GM18907 (cell line): ENCODE measurements around the gene SMIM27.

Source experiments
- ATAC-seq: cut with Tn5 transposase; IDR thresholded peaks from one replicate; pipeline ENCODE4 v1.9.1; 2021; ENCODE audit warnings: mild to moderate bottlenecking, moderate library complexity; ENCODE audit not compliant: unreplicated experiment

SMIM27 gene

DNA sequence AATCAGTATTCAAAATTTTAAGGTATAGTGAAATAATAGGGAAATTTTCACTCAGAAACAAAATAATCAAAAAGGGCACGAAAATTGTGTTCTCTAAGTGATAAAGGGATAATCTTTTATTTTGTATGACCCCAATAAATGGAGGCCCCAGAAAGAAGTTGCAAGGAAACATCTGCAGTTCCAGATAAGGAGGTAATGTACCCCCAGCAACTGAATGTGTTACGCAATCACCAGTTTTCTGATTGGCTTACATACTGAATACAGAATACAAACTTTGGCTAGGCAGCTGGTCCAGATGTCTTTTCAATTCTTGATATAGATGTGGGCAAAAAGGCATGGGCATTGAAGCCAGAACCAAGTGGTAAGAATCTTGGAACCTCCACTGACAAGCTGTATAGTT lies 2.0 kb downstream of the SMIM27 start:
- ATAC-seq, result no peak

DNA sequence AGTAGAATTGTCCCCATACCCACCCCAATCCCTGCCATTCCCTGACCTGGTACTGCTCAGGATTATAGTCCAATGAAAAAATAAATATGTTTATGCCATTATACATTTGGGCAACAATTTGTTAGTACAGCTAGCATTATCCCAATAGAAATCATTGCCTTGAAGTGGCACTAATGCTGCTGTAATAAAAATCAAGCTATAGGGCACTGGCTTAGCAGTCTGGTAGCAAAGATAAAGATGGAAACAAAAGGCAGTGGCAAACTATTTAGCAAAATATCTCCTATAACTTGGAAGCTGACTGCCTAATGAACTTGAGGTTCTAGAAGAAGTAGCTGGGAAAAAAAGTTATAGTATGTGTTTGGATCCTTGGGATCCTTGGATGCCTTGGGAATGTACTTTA lies 2.5 kb downstream of the SMIM27 start:
- ATAC-seq, result no peak

DNA sequence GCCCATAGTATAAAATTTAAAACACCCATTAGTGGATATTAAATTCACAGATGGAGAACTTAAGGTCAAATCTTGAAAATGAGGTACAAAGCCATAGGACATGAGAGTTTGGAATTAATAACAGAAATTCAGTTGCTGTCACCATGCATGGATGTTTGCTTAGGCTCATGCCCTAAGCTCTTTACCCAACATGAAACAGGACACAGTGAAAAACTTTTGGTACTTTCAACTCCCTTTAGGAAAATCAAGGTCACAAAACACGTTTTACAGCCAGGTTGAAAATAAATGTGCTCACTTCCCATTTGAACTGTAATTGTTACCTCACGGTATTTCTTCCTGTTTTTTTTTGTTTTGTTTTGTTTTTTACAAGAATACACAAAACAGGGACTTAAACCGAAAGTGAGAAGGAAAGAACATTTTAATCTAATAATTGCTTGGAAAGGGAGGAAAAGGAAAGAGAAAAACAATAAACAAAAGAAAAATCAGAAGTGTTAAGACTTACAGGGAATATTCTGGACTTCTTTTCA lies 6.3 kb downstream of the SMIM27 start:
- no peak for ATAC-seq

DNA sequence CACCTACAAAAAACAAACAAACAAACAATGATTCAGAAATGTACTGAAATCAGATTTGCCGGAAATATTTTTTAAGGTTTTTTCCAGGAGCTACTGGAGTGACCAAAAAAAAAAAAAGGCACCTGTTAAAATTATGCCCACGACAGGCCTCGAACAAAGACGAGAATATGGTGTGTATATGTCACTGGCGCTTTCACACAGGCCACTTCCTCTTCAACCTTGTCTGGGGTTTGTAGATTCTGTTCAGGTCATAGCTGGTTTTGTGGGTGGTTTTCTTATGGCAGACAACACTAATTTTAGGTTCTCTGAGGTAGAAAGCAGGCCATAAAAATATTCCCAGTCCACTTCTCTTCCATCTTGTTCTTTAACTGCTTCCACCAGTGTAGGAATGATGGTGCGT lies 13.8 kb downstream of the SMIM27 start:
- no peak for ATAC-seq

DNA sequence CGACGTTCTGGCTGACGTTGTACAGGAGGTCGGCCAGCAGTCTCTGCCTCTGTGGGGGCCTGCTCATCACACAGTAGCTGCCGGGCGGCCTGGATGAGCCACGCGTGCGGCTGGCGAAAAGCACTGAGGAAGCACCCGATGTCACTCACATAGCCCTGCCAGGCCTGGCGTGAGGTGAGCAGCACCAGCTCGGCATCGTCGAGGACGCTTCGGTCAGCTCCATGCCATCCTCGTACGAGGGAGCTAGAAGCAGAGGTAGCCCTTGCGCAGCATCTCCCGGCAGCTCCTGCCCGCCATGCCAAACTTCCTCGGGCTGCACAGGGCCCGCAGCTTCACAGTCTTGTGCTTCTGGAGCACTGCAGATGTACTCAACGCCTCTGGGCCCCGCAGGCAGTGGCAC lies 14.6 kb downstream of the SMIM27 start:
- ATAC-seq, result no peak

DNA sequence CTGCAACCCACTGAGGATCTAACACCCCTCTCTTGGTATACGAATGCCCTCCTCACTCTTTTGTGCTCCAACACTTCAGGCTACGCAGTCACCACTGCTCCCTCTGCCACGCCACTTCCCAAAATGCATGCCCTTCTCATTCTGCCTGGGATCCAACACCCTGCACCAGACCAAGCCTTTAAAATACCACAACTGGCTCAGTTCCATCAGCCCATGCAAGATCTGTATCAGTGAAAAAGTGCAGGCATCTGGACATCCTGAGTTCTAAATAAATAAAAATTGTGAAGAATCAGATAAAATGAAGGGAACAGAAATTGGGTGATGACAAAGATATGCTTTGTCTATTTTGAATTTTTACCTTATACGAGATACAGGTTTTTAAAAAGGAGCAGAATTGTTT lies 18.1 kb downstream of the SMIM27 start:
- no peak for ATAC-seq

DNA sequence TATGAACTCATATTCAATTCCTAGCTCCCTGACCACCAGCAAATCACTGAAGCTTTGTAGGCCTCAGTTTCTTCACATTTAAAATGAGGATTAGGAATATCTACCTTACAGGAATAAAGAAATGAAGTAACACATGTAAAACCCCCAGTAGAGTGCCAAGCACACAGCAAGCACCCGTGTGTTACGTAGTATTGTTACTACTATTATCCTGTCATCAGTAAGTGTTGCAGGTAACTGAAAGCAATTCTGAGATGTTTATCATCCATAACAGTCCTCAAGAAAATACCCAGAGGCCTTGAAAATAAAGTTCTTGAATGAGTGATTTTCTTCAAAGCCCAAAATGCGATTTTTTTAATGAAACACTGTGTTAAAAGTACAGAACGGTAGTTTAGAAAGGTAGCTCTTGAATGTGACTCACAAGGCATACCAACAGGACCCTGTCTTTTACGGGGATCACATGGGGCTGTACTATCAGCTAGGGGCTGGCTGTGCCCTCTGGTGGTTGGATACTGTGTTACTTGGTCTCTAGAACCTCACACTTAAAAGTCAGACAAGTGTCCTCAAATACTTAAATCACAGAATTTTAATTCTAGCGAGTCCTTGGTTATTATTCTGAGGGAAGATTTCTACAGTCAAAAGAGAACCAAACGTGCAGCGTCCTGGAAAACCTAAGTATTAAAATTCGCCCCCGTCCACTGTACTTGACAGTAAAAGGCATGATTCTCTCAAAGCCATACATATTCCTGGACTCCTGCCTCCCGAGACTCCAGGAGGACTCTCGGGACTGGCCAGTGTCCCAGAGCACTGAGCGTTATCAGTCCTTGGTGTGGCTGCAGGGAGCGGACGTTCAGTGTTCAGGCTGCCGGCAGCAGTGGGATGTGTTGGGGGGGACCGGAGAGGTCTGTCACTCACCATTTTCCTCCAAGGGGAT lies 20.1 kb downstream of the SMIM27 start:
- peak; percentile 93 for ATAC-seq

DNA sequence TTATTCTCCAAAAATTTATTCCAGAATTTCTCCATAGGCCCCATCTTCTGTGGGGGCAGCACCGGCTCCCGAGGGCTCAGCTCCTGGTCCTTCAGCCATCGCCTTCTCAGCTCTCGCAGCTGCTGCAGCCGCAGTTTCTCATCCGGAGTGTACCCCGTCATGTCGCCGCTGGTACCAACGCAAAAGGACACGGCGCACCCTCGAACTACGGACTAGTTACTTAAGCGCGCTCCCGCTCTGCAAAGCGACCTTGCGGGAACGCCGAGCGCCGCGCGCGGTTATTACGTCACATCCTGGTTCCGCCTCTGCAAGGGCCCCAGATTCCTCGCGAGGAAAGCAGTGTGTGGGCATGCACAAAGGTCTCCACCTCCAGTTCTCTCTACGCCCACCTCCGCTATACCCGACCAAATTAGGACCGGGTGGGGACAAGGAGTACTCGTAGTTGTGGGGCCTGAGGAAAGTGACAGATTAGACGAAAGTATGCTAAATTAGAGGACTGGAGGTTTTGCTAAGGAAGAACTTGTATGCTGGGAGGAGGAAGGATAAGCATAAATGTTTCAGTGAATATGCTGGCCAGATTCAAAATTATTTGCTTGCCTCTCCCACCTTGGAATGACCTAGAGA lies 20.9 kb downstream of the SMIM27 start, which contains the start of gene NDUFB6:
Gene NDUFB6 (minus strand): TSS at position 260 of the 624 bp plus-strand sequence. CDS start 99 bp downstream, at position 161.
- ATAC-seq, result peak; percentile 91

DNA sequence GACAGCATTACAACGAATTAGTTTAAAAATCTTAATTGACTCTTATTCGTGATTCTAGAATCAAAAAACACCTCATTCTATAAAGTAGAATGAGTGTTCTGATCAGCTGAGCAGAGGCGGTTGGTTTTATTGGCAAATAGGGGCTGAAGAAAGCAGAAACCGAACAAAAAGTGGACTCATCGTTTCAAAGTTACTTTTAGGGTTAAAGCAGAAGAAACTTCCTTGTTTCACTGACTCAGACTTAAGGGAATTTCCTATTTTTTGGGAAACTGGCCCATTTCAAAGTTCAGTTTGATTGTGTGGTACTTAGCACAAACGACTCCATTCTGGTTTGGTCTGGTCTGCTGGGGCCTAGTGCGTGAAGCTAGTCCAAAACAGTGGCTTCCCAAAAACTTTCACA lies 21.7 kb downstream of the SMIM27 start:
- no peak for ATAC-seq

DNA sequence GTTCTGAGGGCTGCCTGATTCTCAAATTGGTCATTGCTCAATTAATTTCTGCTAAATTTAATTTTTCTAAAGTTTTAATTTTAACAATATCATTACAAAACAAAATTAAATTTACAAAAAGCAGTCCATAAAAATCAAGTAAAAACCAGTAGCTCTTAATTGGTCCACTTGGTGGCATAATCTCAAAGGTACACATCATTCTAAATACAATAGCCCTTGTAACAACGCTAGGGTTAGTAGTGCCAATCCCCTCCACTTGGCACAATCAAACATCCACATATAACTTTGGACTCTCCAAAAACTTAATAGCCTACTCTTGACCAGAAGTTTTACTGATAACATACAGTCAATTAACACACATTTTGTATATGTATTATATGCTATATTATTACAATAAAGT lies 22.7 kb downstream of the SMIM27 start:
- ATAC-seq, result no peak

DNA sequence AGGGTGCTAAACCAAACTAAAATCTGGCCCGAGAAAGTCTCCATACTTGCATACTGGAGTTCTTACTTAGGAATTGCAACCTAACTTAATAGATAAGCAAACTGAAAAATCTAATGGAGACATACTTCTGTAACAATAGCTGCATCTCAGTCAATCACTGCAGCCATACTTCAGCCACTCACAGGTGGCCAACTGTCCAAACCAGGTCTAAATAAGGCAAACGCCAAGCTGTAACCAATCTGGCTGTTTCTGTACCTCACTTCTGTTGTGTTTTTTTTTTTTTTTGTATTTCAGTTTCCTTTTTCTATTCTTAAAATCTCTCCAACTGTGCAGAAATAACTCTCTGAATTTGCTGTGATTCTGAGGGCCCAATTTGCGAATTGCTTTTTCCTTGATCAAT lies 25.2 kb downstream of the SMIM27 start:
- ATAC-seq, result no peak

DNA sequence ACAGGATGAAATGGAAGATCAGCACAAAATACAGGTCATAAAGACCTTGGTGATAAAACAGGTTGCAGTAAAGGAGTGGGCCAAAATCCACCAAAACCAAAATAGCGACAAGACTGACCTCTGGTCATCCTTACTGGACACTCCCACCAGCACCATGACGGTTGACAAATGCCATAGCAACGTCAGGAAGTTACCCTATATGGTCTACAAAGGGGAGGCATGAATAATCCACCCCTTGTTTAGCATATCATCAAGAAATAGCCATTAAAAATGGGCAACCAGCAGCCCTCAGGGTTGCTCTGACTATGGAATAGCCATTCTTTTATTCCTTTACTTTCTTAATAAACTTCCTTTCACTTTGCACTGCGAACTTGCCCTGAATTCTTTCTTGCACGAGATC lies 26.8 kb downstream of the SMIM27 start:
- ATAC-seq, result no peak

DNA sequence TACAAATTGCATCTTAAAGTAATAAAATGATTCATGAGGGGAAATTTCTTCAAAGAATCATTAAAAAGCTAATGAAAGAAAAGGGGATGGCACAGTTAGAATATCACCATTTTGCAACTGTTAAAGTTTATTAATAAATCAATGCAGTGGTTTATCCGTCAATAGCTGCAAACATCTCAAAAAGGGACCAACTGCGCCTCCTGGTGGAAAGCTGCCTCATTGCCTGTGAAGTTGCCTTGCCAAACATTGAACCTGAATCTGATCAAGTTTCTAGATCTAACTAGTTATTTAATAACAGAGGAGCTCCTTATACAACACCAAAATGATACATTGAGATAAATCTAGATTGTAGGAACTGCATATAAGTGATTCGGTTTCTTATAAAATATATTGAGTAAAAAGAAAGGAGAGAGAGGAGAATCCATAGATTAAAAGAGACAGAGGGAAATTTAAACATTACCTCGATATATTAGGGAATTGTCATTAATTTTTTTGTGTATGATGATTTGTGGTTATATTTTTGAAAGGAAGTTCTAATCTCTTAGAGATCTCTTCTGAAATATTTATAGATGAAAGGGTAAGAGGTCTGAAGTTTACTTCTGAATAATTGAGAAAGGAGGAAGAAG lies 27.7 kb downstream of the SMIM27 start:
- ATAC-seq, result peak; percentile 64

DNA sequence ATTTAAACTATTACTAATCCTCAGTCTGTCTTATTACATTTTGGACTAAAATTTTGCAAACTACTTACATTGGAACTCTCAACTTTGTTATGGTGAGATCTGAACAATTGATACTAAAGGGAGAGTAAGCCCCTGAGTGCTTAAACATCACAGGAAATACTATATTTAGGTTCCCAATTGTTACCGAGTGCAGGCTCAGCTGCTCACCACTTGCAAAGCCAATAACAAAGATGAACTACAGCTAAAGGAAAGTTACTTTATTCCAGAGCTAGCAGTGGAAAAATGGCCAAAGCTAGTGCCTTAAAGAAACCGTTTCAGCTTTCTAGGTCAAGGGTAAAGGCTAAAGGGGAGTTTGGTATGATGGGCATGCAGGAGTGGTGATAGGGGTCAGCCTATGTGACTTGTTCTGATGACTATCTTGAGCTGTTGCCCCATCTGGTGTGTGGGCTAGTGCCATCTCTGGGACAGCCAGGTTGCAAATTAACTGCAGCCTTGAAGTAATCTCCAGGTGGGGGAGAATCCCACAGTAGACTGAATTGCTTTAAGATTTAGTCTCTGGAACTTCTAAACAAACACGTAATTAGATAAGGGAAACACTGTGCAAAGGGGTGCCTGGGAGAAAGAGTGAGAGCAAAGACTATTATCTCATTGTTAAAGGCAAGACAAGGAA lies 28.6 kb downstream of the SMIM27 start:
- no peak for ATAC-seq

DNA sequence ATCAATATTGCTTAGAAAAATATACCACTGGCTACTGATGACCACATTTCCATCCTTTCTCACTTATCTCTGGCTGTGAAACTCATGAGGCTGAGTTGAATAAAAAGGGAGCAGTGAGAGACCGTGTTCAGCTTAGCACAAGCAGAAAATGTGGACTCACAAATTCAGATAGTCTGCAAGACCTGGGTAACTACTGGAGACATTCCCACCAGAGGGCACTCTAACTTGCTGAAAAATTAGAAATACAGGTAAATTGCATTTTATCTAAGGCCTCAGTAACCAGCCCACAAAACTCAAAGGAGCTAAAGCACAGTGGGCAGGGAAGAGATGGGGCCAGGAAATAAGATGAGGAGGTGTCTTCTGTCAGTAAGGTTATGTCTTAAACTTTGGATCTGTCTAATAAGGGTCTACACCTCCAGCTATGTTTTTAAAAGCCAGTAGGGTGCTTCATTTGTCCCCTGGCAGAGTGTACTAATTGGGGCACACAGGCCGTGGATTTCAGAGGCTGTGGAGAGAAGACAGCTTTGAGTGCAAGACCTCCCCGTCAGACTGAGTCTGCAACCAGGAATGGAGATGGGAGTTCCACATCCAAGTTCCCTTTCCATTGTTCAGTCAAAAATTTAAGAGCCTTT lies 29.5 kb downstream of the SMIM27 start:
- no peak for ATAC-seq

DNA sequence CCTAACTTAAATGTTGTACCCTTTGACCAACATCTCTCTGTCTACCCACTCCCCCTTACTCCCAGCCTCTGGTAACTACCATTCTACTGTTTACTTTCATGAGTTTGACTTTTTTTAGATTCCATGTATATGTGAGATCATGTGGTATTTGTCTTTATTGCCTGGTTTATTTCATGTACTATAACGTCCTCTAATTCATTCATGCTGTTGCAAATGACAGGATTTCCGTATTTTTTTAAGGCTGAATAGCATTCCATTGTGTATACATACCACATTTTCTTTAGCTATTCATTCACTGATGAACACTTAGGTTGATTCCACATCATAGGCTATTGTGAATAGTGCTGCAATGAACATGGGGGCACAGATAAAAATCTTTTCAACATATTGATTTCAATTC lies 32.7 kb downstream of the SMIM27 start:
- ATAC-seq, result no peak

DNA sequence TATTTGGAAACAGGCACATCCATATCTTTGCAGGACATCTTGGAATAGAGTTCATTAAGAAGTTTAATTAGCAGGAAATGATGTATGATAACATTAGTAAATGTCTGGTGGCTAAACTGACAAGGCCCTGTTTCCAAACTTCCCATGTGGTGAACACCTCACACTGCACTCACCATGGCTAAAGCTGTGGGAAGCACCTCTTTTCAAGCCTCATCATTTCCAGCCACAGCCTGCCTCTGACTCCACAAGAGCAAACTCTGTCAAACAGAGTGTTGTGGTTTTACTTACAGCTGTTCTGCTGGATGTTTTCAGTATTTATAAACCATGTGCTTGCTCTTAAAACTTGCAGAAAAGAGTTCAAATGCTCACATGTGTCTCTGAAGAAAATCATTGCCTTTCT lies 35.8 kb downstream of the SMIM27 start:
- peak; percentile 65 for ATAC-seq

DNA sequence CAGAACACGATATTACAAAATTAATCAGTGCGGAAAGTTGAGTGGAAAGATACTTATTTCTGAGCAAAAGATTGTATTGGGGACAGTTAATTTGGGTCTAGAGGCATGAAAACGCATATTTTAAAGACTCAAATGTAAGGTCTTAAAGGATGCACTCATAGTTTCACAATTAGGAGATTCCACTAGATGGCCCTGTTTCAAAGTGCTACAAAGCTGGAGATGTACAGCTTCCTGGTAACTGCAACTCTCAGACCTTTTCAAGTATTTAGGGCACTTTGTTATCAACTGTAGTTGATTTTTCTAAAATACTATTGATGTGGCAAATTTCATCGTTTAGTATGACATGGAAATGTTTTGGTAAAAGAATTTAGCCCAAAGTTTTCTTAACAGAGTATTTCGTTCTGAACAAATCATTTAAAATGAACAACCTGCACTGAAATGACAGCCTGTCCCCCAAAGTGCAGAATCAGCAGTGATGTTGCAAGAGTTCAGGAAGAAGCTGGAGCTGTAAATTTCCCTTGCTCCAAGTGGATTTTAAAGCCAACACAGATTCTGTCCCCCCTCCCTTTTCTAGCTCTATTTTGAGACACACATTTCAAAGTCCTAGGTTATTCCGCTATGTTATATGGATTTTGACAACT lies 37.1 kb downstream of the SMIM27 start:
- ATAC-seq, result peak; percentile 74

DNA sequence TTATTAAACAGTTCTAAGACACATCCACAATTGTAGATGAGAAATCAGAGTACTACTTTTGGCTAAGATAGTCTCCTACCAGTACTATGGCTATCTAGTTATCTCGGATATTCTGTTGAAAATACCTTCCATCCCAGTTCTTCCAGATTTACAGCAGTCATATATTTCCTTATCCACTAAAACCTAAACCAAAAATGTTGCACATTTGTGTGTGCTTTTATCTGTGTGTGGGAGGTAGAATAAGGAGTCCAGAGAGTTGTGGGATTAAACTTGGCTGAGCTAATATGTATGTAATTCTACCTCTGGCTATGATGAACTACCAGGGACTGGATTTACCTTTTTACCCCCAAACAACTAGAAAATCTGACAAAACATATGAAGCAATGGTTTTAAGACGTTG lies 38.3 kb downstream of the SMIM27 start:
- no peak for ATAC-seq

DNA sequence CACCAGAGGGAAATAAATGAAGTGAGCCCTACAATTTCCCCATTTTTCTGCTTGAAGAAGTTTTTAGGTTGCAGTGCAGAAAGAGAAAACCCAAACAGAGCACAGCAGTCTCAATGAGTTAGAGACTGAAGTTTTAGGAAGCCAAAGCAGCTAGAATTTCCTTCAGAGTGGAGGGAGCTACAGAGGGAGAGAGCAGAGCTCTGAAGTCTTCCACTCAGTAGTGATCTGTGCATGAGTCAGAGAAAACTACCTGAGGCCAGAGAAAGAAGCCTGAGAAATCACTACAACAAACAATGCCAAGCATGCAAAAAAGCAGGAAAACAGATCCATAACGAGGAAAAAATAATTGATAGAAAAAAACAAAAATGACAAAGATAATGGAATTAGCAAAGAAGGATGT lies 38.8 kb downstream of the SMIM27 start:
- no peak for ATAC-seq
